NCI-H146 (cell line): ENCODE data around the gene TRMT10C.
"Not testable (repeated sequence)": the region's sequence is repeated elsewhere in the genome, so short reads cannot be mapped to it uniquely, and the experiment has no call there.

Experiments
- DNase-seq: peaks from one replicate; lab custom pipeline; 2025; lab: John Stamatoyannopoulos, UW

The TRMT10C gene

DNA sequence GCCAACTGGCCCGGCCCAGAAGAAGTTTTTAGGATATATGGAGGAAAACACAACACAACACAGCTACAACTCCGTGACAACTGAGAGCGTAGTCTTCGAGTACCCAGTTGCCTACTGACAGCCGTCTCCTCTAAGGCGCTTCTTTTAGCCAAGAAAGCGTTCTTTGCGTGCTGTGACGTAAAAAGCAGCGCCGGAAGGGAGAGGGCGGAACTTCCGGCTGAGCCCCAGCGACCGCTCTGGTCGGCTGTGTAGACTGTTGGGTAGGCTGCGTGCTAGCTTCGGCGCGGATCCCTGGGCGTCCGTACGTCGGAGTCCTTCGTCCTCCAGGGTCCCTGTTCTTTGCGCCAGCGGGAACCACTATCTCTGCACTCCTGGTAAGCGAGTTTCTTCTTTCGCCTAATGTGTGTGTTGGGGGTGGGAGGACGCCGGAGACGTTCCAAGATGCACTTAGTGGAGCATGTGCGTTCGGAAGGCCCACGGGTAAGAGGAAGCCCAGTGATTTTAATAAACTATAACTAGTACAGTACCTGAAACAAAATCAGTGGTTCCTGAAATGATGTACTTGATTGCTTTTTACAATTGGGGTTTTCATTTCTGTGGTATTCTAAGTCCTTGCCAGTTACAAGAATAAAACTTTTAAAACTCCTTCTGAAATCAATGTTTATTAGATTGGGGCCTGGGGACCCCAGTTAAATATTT lies at the start of gene TRMT10C:
Gene TRMT10C, plus strand, starts transcription at position 239 of the 699 bp plus-strand sequence. CDS start 2,914 bp downstream, outside the sequence.
- DNase-seq = peak; percentile 91

DNA sequence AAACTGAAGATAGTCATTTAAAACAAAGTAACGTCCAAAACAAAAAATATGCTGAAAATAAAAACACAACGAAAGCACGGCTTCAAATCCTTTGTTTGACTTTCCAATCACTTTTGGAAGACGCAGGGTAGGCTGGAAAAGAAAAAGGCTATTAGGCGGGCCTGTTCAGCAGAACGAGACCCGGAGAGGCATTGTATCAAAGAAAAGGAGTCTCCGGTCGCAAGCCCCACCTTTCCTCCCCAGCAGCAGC lies 49.3 kb upstream of the TRMT10C start:
- no peak for DNase-seq

DNA sequence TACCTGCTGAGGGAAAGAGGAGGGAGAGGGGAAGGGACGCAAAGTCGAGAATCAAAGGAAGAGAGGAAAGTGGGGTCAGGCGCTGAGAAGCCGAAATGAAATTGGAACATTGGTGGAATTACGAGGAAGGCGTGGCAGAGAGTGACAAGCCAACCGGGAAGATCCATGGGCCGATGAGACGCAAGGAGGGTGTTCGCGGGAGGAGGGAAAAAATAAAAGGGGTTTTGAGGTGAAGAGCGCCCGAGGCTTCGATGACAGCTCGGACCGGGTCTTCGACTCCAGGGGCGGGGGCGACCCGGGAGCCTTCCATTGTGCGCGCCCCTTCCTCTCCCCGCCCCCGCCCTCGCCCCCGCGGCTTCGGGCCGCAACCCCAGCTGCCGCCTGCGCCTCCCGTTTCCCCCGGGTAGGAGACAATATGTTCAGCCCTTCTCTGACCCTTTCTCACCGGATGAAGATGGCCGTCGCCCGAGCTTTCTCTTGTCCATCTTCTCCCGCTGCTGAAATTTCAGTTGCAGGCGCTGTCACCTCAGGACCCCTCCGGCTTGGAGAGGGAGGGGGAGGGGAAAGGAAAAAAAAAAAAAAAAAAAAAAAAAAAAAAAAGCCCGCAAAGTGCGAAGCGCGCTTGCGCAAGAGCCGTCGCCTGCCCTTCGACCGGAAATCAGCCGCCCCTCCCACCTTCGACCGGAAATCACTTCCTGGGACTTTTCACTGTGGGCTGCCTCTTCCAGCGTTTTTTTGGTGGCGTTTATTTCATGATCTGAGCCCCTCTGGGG lies 48.8 kb upstream of the TRMT10C start, which contains the start of gene SENP7:
Gene SENP7, minus strand, starts transcription at position 567 of the 773 bp plus-strand sequence. Its CDS starts 82 bp downstream, at position 485.
- peak; percentile 89 for DNase-seq

DNA sequence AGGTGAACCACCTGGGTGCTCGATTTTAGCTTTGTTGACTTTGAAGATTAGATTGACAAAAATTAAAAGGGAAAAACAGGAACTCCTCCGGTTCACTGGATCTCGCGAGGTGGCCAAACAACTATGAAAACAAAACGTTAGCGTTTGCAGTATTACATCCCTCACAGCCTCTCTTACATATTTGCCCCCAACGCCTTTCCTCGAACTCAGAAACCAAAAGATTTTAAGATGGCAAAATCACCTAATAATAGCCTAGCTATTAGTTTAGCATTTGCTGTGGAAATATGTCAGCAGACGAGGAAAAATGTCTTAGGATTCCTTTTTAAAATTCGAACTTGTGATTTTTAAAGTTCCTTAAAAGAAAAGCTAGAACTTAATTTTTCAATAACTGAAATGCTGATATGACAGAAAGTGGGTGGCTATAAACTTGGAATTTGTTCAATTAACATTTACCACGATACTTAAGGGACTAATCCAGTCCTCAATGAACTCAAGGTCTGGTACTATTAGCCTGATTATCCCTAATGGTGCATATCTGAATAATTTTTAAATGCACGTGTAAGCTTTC lies 48.2 kb upstream of the TRMT10C start:
- DNase-seq = no peak

DNA sequence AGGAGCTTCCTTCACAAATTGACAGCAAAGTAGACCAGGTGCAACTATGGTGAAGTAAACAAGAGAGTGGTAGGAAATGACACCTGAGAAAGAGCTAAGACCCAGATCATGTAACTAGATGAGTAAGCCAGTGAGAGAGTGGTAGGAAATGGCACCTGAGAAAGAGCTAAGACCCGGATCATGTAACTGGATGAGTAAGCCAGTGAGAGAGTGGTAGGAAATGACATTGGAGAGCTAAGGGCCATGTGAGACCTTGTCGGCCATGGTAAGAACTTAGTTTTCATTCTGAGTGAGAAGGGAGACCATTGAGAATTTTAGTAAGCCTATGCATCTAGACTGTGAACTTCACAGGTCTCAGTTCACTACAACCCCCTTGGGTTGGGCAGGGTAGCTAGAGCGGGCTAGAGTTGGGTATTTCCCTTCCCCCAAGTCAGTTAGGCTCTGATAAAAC lies 43.2 kb upstream of the TRMT10C start:
- peak; percentile 10 for DNase-seq

DNA sequence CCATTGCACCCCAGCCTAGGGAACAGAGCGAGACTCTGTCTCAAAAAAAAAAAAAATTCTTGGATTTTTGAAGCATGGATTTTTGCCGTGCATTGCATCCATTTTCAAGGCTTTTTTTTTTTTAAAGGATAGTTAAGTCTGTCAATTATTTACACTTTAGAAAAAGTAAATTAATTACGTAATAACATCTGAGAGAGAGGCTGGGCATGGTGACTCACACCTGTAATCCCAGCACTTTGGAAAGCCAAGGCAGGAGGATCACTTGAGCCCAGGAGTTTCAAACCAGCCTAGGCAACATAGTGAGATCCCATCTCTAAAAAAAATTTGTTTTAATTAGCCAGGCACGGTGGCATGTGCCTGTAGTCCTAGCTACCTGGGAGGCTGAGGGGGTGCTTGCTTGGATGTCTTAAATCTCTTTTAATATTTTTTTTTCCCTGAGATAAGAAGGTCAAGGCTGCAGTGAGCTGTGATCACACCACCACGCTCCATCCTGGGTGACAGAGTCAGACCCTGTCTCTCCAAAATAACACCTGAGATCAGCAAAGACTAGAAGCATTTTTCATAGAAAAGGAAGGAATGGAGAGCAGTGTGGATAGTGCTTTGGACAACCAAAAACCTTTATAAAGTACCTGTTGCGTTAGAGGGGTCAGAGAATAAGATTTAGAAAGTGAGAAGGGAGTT lies 41.8 kb upstream of the TRMT10C start:
- no peak for DNase-seq

DNA sequence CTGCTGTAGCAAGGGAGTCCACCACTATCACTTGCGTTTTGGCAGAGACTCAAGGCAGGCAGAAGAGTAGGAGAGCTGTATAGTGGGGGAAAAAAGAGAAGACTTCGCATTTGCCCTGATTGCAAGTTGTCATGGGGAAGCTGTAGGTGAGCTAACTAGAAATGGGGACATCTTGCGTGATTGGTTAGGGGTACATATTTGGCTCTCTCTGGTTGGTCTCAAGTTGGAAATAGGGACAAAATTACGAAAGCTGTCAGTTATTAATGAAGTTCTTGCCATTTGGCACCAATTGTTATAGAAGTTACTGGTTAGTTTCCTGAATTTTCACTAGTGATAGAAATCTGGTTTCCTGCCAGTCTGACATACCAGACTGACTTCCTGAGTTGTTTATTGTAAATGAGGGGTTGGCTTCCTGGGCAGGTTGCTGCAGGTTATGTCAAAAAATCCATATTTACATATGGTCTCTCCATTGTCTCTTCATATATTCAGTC lies 40.4 kb upstream of the TRMT10C start:
- DNase-seq = peak; percentile 8

DNA sequence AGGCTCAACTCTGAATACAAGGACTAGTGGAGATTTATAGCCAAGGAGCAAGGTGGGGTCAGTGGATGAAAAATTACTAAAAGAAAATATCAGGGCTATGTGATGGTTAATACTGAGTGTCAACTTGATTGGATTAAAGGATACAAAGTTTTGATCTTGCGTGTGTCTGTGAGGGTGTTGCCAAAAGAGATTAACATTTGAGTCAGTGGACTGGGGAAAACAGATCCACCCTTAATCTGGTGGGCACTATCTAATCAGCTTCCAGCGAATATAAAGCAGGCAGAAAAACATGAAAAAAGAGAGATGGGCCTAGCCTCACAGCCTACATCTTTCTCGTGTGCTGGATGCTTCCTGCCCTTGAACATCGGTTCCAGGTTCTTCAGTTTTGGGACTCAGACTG lies 34.2 kb upstream of the TRMT10C start:
- no peak for DNase-seq

DNA sequence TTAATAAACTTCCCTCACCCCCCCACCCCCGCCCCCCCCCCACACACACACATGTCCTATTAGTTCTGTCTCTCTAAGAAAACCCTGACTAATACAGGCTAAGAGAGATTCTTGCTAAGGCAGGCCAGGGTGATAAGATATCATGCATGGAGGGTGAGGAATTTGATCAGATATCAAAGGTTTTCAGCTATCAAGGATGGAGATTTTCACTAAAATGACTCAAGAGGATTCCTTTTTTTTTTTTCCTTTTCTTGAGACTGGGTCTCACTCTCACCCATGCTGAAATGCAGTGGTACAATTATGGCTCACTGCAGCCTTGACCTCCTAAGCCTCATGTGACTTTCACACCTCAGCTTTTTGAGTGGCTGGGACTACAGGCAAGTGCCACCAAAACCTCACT lies 33.8 kb upstream of the TRMT10C start:
- DNase-seq = no peak

DNA sequence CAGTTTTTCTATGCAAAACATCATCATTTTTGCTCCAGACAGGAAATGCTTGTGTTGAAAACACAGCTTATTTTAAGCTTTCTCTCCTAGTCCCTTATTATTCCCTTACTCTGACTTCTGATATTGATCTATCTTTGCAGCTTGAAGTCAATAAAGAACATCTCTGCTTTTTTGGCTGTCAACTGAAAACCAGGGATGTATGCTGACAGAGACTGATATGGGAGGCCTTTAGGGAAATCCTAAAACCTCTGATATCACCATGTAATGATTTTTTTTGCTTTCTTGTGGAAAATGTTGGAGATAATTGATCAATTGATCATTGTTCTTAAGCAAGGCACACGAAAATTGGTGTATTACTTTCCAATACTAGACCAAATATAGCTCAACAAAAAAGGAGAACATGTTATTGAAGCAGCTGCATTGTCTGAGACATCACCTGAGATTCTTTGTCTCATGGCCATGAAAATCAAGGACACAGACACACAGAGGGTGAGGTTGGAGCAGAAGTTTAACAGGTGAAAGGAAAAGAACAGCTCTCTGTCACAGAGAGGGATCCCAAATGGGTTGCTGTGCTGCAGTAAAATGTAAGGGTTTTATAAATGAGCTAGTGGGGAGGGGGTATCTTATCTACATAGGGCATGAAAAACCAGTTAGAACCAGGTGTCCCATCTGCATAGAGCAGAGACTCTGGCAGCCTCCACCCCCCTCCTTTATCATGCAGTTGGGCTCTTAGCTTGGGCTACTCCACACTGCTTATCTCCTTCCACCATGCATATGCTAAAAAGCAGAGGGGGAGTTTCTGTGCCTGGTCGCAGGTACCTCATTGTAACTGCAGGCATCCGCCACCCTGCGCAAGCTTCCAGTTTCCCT lies 31.6 kb upstream of the TRMT10C start:
- no peak for DNase-seq

DNA sequence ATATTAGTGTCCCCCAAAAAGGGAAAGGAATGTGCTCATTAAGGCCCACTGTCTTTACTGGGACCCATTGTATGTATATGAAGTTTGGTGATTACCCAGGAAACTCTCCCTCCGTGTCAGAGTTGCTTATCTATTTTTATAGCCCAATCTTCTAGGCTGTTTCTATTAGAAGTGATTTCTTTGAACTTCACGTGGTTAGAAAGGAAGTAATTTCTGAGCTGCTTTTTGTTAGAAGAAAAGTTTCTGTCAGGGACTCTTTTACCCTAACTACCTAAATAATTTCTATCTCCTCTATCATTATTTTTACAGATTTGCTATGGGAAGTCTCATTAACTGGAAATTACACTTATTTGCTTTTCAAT lies 31.0 kb upstream of the TRMT10C start:
- DNase-seq = no peak

DNA sequence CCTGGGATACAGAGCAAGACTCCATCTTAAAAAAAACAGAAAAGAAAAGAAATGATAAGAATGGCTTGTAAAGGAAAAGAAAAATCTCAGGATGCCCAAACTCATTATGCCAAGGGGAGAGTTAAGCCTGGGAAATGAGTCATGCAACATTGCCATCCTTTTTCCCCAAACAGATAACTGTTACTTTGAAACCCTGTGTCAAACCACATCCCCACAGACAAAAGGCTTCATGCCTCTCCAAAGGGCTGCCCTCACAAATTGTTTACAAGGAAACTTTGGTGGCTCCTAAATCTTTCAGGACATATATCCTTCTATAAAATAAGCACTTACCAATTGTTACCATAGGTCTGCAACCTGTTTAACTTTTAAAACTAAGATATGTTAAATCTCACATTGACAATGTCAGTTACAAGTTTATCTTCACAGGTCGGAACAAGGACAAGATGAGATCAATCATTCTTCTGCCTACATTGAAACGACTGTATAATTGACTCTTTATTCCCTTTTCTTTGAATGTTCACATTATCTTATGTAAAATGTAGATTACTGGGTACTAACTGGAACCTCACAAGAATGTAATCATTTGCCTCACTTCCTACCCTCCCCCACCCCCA lies 30.1 kb upstream of the TRMT10C start:
- DNase-seq = no peak

DNA sequence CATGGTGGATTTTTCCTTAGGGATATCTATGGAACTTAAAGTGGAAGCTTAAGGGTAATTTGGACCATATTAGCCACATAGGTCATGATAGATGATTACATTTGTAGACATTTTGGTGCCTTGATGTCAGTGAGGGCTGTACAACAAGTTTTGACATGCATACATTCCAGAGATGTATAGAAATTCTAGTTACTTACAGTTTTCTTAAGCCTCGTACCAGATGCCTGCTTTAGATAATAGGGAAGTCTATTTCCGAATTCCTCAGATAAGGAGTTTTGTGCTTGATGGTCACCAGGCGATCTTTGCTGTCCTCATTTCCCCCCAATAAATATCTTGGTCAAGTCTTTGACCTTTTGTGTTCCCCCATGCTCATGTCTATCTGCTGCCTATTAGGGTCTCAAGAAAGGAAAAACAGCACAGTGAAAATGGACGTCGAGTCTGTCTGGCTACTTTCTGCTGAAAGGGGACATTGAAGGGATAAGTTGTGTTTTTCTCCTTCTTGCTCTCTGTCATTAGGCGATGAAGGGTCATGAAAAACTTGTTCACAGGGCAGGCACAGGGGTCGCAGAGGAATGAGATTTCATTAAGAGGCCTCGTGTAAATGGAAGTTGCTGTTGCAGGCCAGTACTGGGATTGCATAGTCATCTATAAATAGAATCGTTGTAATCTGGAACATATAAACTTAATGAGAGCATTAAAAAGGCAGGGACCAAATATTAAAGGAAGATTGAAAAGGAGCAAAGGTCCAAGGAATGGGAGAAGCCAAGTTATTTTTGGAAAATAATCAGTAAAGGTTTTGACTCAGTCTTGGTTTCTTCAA lies 28.7 kb upstream of the TRMT10C start:
- no peak for DNase-seq

DNA sequence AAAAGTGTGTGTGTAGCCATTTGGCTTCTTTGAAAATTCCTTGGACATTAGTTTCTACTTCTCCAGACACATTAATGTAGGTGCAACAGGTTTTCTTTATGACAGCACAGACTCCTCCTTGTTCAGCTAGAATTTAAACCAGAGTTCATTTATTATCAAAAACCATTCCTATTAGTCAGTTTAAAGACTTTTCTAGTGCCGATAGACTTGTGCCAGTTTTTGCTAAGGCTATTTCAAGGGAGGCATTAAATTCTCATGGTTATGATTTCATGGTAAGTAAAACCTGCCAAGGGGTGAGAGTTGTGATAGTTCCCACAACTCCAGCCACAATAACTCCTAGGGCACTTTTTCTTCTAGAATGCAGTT lies 28.1 kb upstream of the TRMT10C start:
- no peak for DNase-seq

DNA sequence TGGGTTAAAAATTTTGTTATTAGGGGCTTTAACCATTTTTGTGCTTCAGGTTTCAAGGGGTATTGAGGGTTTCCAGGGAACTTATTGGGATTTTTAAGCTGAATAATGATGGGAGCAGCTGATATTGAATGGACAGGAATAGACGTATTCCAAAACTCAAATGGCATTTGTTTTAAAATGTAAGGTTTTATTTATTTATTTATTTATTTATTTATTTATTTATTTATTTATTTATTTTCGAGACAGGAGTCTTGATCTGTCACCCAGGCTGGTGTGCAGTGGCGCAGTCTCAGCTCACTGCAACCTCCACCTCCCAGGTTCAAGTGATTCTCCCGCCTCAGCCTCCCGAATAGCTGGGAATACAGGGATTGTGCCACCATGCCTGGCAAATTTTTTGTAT lies 26.4 kb upstream of the TRMT10C start:
- no peak for DNase-seq

DNA sequence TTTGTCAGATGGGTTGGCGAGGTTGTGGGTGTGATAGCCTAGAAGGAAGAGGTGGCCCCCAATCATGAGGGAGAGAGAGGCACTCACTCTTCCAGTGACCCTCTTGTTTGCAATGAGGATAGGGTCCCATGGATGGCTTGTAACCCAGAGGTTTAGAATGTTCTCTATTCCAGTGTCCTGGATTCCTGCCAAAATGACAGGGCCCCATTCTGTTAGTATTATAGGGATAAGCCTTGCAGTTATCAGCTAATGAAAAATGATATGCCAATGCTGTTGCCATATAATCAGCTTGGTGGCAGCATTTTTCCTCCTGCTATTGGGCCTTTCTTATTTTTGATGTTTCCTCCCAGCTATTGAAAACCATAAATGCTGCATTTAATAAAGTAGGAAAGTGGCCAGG lies 25.4 kb upstream of the TRMT10C start:
- no peak for DNase-seq

DNA sequence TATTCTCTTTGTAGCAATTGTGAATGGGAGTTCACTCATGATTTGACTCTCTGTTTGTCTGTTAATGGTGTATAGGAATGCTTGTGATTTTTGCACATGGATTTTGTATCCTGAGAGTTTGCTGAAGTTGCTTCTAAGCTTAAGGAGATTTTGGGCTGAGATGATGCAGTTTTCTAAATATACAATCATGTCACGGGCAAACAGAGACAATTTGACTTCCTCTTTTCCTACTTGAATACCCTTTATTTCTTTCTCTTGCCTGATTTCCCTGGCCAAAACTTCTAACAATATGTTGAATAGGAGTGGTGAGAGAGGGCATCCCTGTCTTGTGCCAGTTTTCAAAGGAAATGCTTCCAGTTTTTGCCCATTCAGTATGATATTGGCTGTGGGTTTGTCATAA lies 24.7 kb upstream of the TRMT10C start:
- DNase-seq = not testable (repeated sequence)

DNA sequence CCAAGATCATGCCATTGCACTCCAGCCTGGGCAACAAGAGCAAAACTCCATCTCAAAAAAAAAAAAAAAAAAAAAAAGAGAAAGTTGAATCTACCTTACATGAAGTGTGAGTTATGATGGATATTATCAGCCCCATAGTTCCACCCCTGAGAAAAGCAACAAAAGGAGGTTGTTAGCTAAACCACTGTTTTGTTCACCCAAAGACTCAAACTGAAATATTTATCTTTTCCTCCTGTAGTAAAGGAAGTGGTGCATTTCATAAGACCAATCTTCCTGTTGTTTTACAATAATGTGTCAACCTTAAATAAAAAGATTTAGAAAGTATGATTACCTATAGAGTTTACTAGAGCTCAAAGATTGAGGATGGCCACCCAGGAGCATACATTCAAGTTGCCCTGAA lies 18.7 kb upstream of the TRMT10C start:
- DNase-seq = no peak

DNA sequence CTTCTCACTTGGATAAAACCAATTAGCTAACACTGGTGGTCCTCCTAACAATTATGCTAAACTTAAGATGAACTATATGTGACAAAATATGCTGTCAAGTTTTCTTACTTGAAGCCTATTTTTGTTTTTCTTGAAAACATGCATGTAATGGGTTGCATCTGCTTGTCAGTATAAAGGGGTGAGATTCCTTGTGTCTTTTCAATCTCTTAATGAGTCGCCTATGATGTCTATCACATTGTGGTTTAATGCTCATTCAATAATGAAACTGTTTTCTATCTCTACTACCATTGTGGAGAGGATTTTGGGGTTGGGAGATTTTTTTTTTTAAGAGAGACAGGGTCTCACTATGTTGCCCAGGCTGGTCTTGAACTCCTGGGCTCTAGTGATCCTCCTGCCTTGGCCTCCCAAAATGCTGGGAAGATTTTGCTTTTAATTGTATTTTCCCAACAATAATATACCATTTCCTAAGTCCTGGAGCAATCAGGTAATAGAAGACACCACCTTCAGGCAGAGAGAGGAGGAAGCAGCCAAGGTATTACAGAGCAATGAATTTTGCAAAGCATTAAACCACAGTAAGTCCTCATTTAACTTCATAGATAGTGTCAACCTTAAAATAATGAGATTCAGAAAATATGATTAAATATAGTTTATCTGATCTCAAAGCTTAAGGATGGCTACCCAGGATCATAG lies 17.4 kb upstream of the TRMT10C start:
- no peak for DNase-seq
